Measurements from ENCODE around the gene CLCC1.

GRCh38 chr1:108960719-108961118 lies 2.6 kb downstream of the CLCC1 start:
- TF ChIP-seq, protein P1, sequence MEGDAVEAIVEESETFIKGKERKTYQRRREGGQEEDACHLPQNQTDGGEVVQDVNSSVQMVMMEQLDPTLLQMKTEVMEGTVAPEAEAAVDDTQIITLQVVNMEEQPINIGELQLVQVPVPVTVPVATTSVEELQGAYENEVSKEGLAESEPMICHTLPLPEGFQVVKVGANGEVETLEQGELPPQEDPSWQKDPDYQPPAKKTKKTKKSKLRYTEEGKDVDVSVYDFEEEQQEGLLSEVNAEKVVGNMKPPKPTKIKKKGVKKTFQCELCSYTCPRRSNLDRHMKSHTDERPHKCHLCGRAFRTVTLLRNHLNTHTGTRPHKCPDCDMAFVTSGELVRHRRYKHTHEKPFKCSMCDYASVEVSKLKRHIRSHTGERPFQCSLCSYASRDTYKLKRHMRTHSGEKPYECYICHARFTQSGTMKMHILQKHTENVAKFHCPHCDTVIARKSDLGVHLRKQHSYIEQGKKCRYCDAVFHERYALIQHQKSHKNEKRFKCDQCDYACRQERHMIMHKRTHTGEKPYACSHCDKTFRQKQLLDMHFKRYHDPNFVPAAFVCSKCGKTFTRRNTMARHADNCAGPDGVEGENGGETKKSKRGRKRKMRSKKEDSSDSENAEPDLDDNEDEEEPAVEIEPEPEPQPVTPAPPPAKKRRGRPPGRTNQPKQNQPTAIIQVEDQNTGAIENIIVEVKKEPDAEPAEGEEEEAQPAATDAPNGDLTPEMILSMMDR (IDR thresholded peaks at IDR 0.05) = no peak
- no peak for TF ChIP-seq POLR2AphosphoS5 (IDR thresholded peaks at IDR 0.05; ENCODE audit: insufficient read depth in 1 of 2, low read depth in 1 of 2)
